B cell (primary cell): ENCODE results near the gene CASK. TPM values are rescaled to one million over a fixed set of nuclear protein-coding genes. Genes with fewer than 3 reads are reported as not detected.
"Not testable (repeated sequence)": the region's sequence is repeated elsewhere in the genome, so short reads cannot be mapped to it uniquely, and the experiment has no call there.

ENCODE experiments used
- ATAC-seq: fragments of 200-7000 bp; cut with Tn5 transposase; one replicate; pipeline ENCODE4 v1.10.0; 2021; ENCODE audit warnings: low read depth, mild to moderate bottlenecking, moderate number of reproducible peaks, moderate library complexity
- CTCF ChIA-PET: fragments of 350-600 bp; sonication (Branson Sonifier 250); formaldehyde crosslinking; loops from one replicate; lab custom pipeline; 2021; ENCODE audit warnings: antibody characterized with exemption, inconsistent platforms; lab: Charles Lee
- POLR2A ChIA-PET: fragments of 350-600 bp; sonication (Branson Sonifier 250); formaldehyde crosslinking; loops from one replicate; lab custom pipeline; 2021; ENCODE audit warnings: antibody characterized with exemption; lab: Charles Lee
- DNase-seq: peaks from one replicate; pipeline ENCODE4 v3.0.0; 2013
- H2AFZ ChIP-seq: 2 replicates; pipeline ENCODE4 v1.6.1; 2012; ENCODE audit warnings: mild to moderate bottlenecking, low read depth, low read length; ENCODE audit not compliant: insufficient read depth, poor library complexity, severe bottlenecking
- H3K27ac ChIP-seq, 2 donors: 1 replicate in 1 of 2; 2 replicates in 1 of 2; pipeline ENCODE4 v1.5.1; 2012 to 2013; ENCODE audit warnings: low read length in 2 of 2, mild to moderate bottlenecking in 2 of 2, moderate library complexity in 1 of 2
- H3K27me3 ChIP-seq, 4 experiments: fragments of 200-600 bp in 1 of 4; sonication (generic) in 1 of 4; replicated peaks in 1 of 4; 1 replicate in 2 of 4; 2 replicates in 2 of 4; pipeline versions ENCODE4 v1.6.1 to v1.7.0; 2013 to 2016; ENCODE audit warnings: low read length in 3 of 4, mild to moderate bottlenecking in 2 of 4, mixed read lengths in 1 of 4, moderate library complexity in 1 of 4; ENCODE audit not compliant: insufficient read depth in 4 of 4, control insufficient read depth in 3 of 4; ENCODE audit errors: control extremely low read depth in 1 of 4
- H3K36me3 ChIP-seq, 2 experiments: replicated peaks in 1 of 2; 1 replicate in 1 of 2; 2 replicates in 1 of 2; pipeline versions ENCODE4 v1.6.1 to v1.7.1; 2013; ENCODE audit warnings: low read length in 1 of 2; ENCODE audit not compliant: insufficient read depth in 2 of 2, control insufficient read depth in 1 of 2; ENCODE audit errors: control extremely low read depth in 1 of 2, extremely low read depth in 1 of 2
- H3K4me1 ChIP-seq, 2 donors: fragments of 200-600 bp in 1 of 2; sonication (generic) in 1 of 2; 1 replicate in 1 of 2; 2 replicates in 1 of 2; pipeline versions ENCODE4 v1.5.1 to v1.6.1; 2013 to 2017; ENCODE audit warnings: low read length in 2 of 2; ENCODE audit not compliant: control insufficient read depth in 2 of 2, insufficient read depth in 2 of 2
- H3K4me2 ChIP-seq: replicated peaks from 2 replicates; pipeline ENCODE3; 2012; ENCODE audit warnings: mild to moderate bottlenecking, low read depth, low read length; ENCODE audit not compliant: poor library complexity, severe bottlenecking
- H3K4me3 ChIP-seq, 5 experiments: fragments of 200-600 bp in 1 of 5; sonication (generic) in 1 of 5; 1 replicate in 3 of 5; 2 replicates in 2 of 5; pipeline versions ENCODE4 v1.5.1 to v1.7.0; 2011 to 2016; ENCODE audit warnings: low read length in 4 of 5, mild to moderate bottlenecking in 4 of 5, low read depth in 2 of 5, control low read depth in 1 of 5, moderate library complexity in 1 of 5; ENCODE audit not compliant: insufficient read depth in 1 of 5; ENCODE audit errors: control extremely low read depth in 1 of 5, extremely low read depth in 1 of 5
- H3K79me2 ChIP-seq: fragments of 200-600 bp; sonication (generic); one replicate; pipeline ENCODE4 v1.6.0; 2016; ENCODE audit warnings: low read length; ENCODE audit not compliant: control insufficient read depth, insufficient read depth
- H3K9ac ChIP-seq: fragments of 200-600 bp; sonication (generic); 2 replicates; pipeline ENCODE4 v1.6.1; 2017; ENCODE audit warnings: mild to moderate bottlenecking, low read length, moderate library complexity
- H3K9me3 ChIP-seq, 3 donors: one replicate each; pipeline versions ENCODE4 v1.6.1 to v1.7.1; 2013; ENCODE audit warnings: low read length in 2 of 3; ENCODE audit not compliant: control insufficient read depth in 2 of 3, insufficient read depth in 1 of 3; ENCODE audit errors: control extremely low read depth in 1 of 3
- H4K20me1 ChIP-seq: 2 replicates; pipeline ENCODE4 v1.6.0; 2012; ENCODE audit warnings: mild to moderate bottlenecking, low read length; ENCODE audit not compliant: insufficient read depth, control insufficient read depth, poor library complexity, severe bottlenecking
- H3K27ac Mint-ChIP-seq: one replicate; pipeline ENCODE4 v1.8.0; 2021; ENCODE audit warnings: mixed read lengths
- H3K27me3 Mint-ChIP-seq: one replicate; pipeline ENCODE4 v1.8.0; 2021; ENCODE audit warnings: mixed read lengths
- H3K4me1 Mint-ChIP-seq: one replicate; pipeline ENCODE4 v1.8.0; 2021; ENCODE audit warnings: mixed read lengths
- H3K4me3 Mint-ChIP-seq: one replicate; pipeline ENCODE4 v1.8.0; 2021; ENCODE audit warnings: mixed read lengths
- H3K9me3 Mint-ChIP-seq: one replicate; pipeline ENCODE4 v1.8.0; 2022; ENCODE audit warnings: mixed read lengths; ENCODE audit not compliant: insufficient read depth
- CTCF ChIP-seq: fragments of 200-600 bp; IDR thresholded peaks from one replicate; pipeline ENCODE4 v1.8.0; 2022; ENCODE audit warnings: antibody characterized with exemption, mild to moderate bottlenecking
- EZH2 ChIP-seq: IDR thresholded peaks from 2 replicates; pipeline ENCODE4 v1.6.1; 2012; ENCODE audit warnings: borderline replicate concordance, low read depth, mild to moderate bottlenecking, moderate library complexity, low read length; ENCODE audit not compliant: insufficient read depth, poor library complexity, severe bottlenecking
- WGBS: methylation state at CpG from one replicate; pipeline ENCODE4 v1.1.5; 2013; ENCODE audit warnings: missing lambda C conversion rate; ENCODE audit not compliant: insufficient coverage; 5-methylcytosine and 5-hydroxymethylcytosine counted together
- intact Hi-C: fragments of 100-400 bp; cut with micrococcal nuclease; formaldehyde crosslinking; loops from one replicate; pipeline ENCODE4 v1.10.0; 2022
- polyA plus RNA-seq: library from polyadenylated mRNA; depleted of rRNA; stranded (reverse); fragments of >200 nt; gene quantifications from 2 replicates; pipeline ENCODE4 v1.2.3, GENCODE V29; 2012
- total RNA-seq, 2 donors: library from RNA; stranded (reverse); fragments of 120-200 nt in 1 of 2; gene quantifications; 1 replicate in 1 of 2; 2 replicates in 1 of 2; pipeline versions ENCODE4 v1.2.3 to v1.2.4, GENCODE V29; 2013 to 2022

CASK gene
- total and polyA plus RNA-seq, 2 donors (not counting 1 experiment from before 2014, with no cell fraction given), result 14.2 to 50.4 TPM

DNA sequence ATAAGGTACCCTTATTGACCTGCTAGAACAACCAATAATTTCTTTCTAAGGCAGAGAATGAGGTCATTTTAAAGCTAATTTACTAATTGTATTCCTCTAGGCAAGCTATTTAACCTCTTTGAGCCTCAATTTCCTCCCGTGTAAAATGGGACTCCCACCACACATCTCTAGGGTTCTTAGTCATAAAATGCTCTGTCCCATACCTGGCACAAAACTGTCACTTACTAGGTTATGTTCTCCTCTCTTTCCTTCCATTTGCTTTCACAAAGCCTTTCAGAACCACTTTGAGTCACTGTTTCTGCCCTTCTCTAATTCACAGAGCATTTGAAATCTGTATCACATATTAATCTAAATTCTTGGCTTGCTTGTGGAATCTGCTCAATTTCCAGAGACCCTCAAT lies 201.8 kb downstream of the CASK start:
- Histone ChIP-seq H3K27ac (no peak overlapping the region), H3K4me3 (no peak overlapping the region), H3K4me2 (no peak overlapping the region), H3K9ac (no peak overlapping the region), H3K9me3 (peaks cover 0 to 22% (median 17%) of the 10 kb centered on the region in 3 donors), H3K79me2 (no peaks in the 10 kb centered on the region), H2AFZ (no peak overlapping the region), H3K4me1 (peaks cover 55 to 72% of the 10 kb centered on the region in 2 donors), H4K20me1 (no peaks in the 10 kb centered on the region), H3K36me3 (peaks cover 0 to 3% of the 10 kb centered on the region in 2 experiments), H3K27me3 (no peaks in the 10 kb centered on the region)
- intact Hi-C loops, result loop anchor here (2.0 kb wide), 1 partner anchor 15 kb away; no protein-coding TSS in a partner anchor
- no peak for DNase-seq
- TF ChIP-seq EZH2 (no peak), CTCF (no peak)
- peaks cover 62% of the 10 kb centered on the region for H3K4me1 Mint-ChIP-seq
- H3K4me3 Mint-ChIP-seq, result no peak overlapping the region
- WGBS, result no CpG with 5 or more reads among the region's 1 CpG
- POLR2A ChIA-PET, result interaction anchor here (1.2 kb wide), 1 partner anchor 15 kb away, joined by 3 read pairs; no protein-coding TSS in a partner anchor
- CTCF ChIA-PET, result no interaction called here
- no peaks in the 10 kb centered on the region for H3K9me3 Mint-ChIP-seq
- no peak overlapping the region for H3K27ac Mint-ChIP-seq
- no peak for ATAC-seq
- H3K27me3 Mint-ChIP-seq, result no peaks in the 10 kb centered on the region

DNA sequence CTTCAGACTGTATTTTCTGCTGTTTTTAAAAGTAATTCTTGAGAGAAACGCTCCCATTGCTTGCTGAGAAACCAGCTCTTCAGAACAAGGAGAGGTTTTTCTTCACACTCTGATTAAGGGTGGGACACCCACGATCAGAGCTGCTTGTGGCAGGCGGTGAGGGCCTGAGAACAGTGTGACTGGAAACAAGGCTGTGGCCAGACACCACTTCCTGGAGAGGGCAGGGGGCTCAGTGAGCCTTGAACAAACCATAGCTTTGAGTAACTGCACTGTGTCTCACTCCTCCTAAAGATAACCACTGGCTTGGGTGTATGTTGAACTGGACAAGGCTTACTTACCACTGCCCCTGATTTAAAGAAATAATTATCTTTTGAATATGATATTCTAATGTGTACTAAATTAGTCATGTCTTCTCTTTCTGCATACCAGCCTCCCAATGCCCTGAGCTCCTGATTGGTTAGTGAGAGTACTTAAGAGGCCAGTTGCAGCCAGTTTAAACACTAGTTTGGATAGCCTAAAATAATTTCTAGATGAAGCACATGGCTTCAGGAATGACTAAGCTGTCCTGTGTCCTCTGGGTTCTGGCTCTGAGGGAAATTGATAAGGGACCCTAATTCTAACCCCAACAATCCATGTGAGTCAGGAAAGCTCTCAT lies 203.1 kb downstream of the CASK start:
- peaks cover 58 to 80% of the 10 kb centered on the region in 2 donors for H3K4me1 ChIP-seq
- no peak overlapping the region for H2AFZ ChIP-seq
- H3K4me2 ChIP-seq, result peak overlapping the region; percentile 37
- ChIA-PET POLR2A (no interaction called here), CTCF (interaction anchor here (0.6 to 1.1 kb wide), 3 partner anchors 11 to 32 kb away, joined by 3 to 5 read pairs (median 3); no protein-coding TSS in a partner anchor)
- H4K20me1 ChIP-seq, result no peaks in the 10 kb centered on the region
- peaks cover 0 to 22% (median 17%) of the 10 kb centered on the region in 3 donors for H3K9me3 ChIP-seq
- H3K27ac Mint-ChIP-seq, result peak overlapping the region; percentile 56
- H3K9ac ChIP-seq, result no peak overlapping the region
- H3K79me2 ChIP-seq, result no peaks in the 10 kb centered on the region
- H3K36me3 ChIP-seq, result peaks cover 0 to 3% of the 10 kb centered on the region in 2 experiments
- peaks cover 72% of the 10 kb centered on the region for H3K4me1 Mint-ChIP-seq
- intact Hi-C loops, result loop anchor here (2.0 kb wide), 1 partner anchor 13 kb away; no protein-coding TSS in a partner anchor
- peak overlapping the region; percentile 4 for H3K4me3 Mint-ChIP-seq
- ATAC-seq (peak; percentile 85), DNase-seq (peak; percentile 44)
- H3K9me3 Mint-ChIP-seq, result no peaks in the 10 kb centered on the region
- H3K4me3 ChIP-seq, result no peak overlapping the region
- H3K27ac ChIP-seq, result no peak overlapping the region
- H3K27me3 ChIP-seq, result no peaks in the 10 kb centered on the region
- no CpG with 5 or more reads among the region's 3 CpGs for WGBS
- TF ChIP-seq CTCF (no peak), EZH2 (no peak)
- H3K27me3 Mint-ChIP-seq, result no peaks in the 10 kb centered on the region

GRCh38 chrX:41719610-41720009 lies 203.7 kb downstream of the CASK start:
- H3K27ac Mint-ChIP-seq, H4K20me1 ChIP-seq, H3K79me2 ChIP-seq, H3K27ac ChIP-seq, H2AFZ ChIP-seq, H3K9ac ChIP-seq, H3K36me3 ChIP-seq, POLR2A ChIA-PET, H3K9me3 Mint-ChIP-seq, DNase-seq, H3K4me3 ChIP-seq, H3K27me3 ChIP-seq, H3K4me2 ChIP-seq, ATAC-seq, H3K27me3 Mint-ChIP-seq, H3K4me3 Mint-ChIP-seq: not testable (repeated sequence)
- WGBS, result 100% methylated on average over 1 of the region's 6 CpGs
- intact Hi-C loops, result loop anchor here (2.0 kb wide), 1 partner anchor 13 kb away; no protein-coding TSS in a partner anchor
- CTCF ChIA-PET, result interaction anchor here (0.6 to 3.8 kb wide), 4 partner anchors 11 to 32 kb away, joined by 3 to 20 read pairs (median 4); no protein-coding TSS in a partner anchor
- H3K9me3 ChIP-seq, result peaks cover 0 to 22% (median 17%) of the 10 kb centered on the region in 3 donors
- peaks cover 58 to 80% of the 10 kb centered on the region in 2 donors for H3K4me1 ChIP-seq
- H3K4me1 Mint-ChIP-seq, result peaks cover 71% of the 10 kb centered on the region
